C4-2B (cell line): Measurements from ENCODE around the gene MTHFR.

Experiments used
- CTCF ChIP-seq: fragments of 450-650 bp; conservative IDR thresholded peaks from 2 replicates; pipeline ENCODE4 v1.5.1; 2017; ENCODE audit warnings: mild to moderate bottlenecking
- ZFX ChIP-seq: fragments of 450-650 bp; IDR thresholded peaks from 2 replicates; pipeline ENCODE4 v1.6.1; 2017

DNA sequence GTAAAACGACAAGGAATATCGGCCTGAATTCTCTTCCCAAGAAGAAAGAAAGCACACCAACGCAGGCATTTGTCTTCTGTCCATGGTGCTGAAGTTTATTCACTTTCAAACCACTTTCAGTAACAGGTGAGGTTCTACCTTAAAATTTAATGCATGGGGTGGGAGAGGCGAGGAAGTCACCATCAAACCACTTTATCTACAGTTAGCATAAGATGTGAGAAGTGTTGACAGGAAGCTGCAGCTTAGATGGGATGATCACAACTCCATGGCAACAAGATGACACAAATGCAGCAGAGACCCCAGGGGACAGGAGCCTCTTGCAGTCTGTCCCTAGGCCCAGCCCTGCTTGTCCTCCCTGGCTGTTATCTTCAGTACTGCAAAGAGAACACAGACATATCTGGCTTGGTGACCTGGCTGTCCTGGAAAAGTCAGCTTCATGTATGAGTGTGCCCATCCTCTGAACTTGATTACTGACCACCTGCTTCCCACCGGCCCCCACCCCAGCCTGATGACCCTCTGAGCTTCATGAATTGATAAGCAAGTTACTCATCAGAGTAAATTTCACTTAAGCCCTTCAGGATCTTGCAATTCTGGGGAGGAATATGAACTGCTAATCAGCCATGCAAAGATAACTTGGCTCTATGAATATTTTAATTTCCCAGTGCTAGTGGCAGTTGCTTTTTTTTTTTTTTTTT lies 40.0 kb upstream of the MTHFR start:
- TF ChIP-seq CTCF, result no peak
- no peak for TF ChIP-seq ZFX
